ENCODE data around the gene MPC1.

GRCh38 chr6:166336847-166337246 is 45.9 kb downstream of the MPC1 start:
- TF ChIP-seq POLR2A (IDR thresholded peaks at IDR 0.05) (no peak), CTCF (IDR thresholded peaks at IDR 0.05) (no peak)

All from lower leg skin (tissue), 3 donors.